OCI-LY3 (cell line): Measurements from ENCODE around the gene ZNF324B.

Experiments used
- CTCF ChIP-seq: fragments of 200-600, 300-600 bp; sonication (generic); IDR thresholded peaks from 2 replicates; pipeline ENCODE4 v1.5.1; 2014; ENCODE audit warnings: antibody characterized with exemption, low read length, low read depth
- EZH2phosphoT487 ChIP-seq: fragments of 200-600 bp; shearing (Covaris generic); IDR thresholded peaks from 2 replicates; pipeline ENCODE4 v1.6.1; 2018; ENCODE audit warnings: antibody characterized with exemption, mixed run types, low read depth

- no peak for TF ChIP-seq CTCF
- no peak for TF ChIP-seq EZH2phosphoT487
Measured at GRCh38 chr19:58451358-58452101, at the start of gene ZNF324B.
